VCaP (cell line): Measurements from ENCODE around the gene SIAH2.

Experiments
- H3K27ac ChIP-seq: fragments of 450-650 bp; 2 replicates; pipeline ENCODE4 v1.5.1; 2017
- TF ChIP-seq, protein P1 (sequence below): fragments of 450-650 bp; conservative IDR thresholded peaks from 2 replicates; pipeline ENCODE4 v1.5.1; 2017; ENCODE audit warnings: mild to moderate bottlenecking, moderate library complexity

The SIAH2 gene

GRCh38 chr3:150727653-150728502 lies 35.1 kb downstream of the SIAH2 start:
- H3K27ac ChIP-seq = no peak overlapping the region
- TF ChIP-seq, protein P1, sequence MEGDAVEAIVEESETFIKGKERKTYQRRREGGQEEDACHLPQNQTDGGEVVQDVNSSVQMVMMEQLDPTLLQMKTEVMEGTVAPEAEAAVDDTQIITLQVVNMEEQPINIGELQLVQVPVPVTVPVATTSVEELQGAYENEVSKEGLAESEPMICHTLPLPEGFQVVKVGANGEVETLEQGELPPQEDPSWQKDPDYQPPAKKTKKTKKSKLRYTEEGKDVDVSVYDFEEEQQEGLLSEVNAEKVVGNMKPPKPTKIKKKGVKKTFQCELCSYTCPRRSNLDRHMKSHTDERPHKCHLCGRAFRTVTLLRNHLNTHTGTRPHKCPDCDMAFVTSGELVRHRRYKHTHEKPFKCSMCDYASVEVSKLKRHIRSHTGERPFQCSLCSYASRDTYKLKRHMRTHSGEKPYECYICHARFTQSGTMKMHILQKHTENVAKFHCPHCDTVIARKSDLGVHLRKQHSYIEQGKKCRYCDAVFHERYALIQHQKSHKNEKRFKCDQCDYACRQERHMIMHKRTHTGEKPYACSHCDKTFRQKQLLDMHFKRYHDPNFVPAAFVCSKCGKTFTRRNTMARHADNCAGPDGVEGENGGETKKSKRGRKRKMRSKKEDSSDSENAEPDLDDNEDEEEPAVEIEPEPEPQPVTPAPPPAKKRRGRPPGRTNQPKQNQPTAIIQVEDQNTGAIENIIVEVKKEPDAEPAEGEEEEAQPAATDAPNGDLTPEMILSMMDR = no peak

- TF ChIP-seq, protein P1 = no peak
- H3K27ac ChIP-seq = no peak overlapping the region
These were observed 37.4 kb downstream of the SIAH2 start for GRCh38 chr3:150725548-150725947.

DNA sequence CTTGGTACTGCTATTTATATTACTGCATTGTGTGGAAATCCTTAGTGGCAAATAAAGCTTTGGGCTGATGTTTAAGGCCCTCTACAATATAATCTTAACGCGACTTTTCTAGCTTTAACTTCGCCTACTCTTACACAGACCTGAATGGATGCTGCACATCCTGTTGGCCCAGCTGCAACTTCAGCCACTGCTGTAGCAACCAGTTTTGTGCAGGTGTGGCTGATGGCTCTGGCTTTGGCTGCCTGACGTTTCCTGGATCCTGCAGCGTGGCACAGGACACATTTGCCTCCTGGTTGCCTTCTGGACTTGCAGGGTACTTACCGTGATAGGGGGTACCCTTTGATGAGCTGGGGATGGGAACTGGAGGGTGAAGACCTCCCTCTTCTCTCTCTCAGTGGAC lies 39.0 kb downstream of the SIAH2 start:
- H3K27ac ChIP-seq = no peak overlapping the region
- TF ChIP-seq, protein P1 = no peak

- TF ChIP-seq, protein P1 = no peak
- H3K27ac ChIP-seq = no peak overlapping the region
These were observed 40.7 kb downstream of the SIAH2 start for GRCh38 chr3:150722267-150722666.

GRCh38 chr3:150721285-150722130 lies 41.5 kb downstream of the SIAH2 start:
- H3K27ac ChIP-seq = no peak overlapping the region

GRCh38 chr3:150720444-150720843 lies 42.5 kb downstream of the SIAH2 start:
- no peak overlapping the region for H3K27ac ChIP-seq
- TF ChIP-seq, protein P1 = no peak

More at GRCh38 chr3:150721285-150722130, 41.5 kb downstream of the SIAH2 start:
- TF ChIP-seq, protein P1 = peak; percentile 90

GRCh38 chr3:150710097-150710496 lies 52.9 kb downstream of the SIAH2 start:
- H3K27ac ChIP-seq = no peak overlapping the region
- TF ChIP-seq, protein P1 = no peak
